H1 (cell line): ENCODE data around the gene VPS54. TPM values are rescaled to one million over a fixed set of nuclear protein-coding genes. Genes with fewer than 3 reads are reported as not detected.
A peak's percentile ranks its signal among the peaks of the same experiment; 100 is the strongest.

Experiments used
- CTCF ChIA-PET: fragments of 300-600 bp; sonication (Branson Sonifier 250); formaldehyde crosslinking; loops from one replicate; lab custom pipeline; 2021; ENCODE audit not compliant: partially characterized antibody; lab: Charles Lee
- POLR2A ChIA-PET: fragments of 300-600 bp; sonication (Branson Sonifier 250); formaldehyde crosslinking; loops from one replicate; lab custom pipeline; 2021; ENCODE audit warnings: inconsistent platforms; ENCODE audit not compliant: partially characterized antibody; lab: Charles Lee
- DNase-seq, 2 experiments: peaks; one replicate each; pipeline versions ENCODE4 v3.0.0 to v3.0.0-alpha.2; 2010 to 2022; ENCODE audit warnings: low spot score in 2 of 2, low read depth in 1 of 2, mixed read lengths in 1 of 2
- FAIRE-seq: peaks from 2 replicates; lab custom pipeline; 2011; peaks lifted over from hg19 to GRCh38; lab: Jason Lieb, UNC
- H2AFZ ChIP-seq: 2 replicates; pipeline ENCODE4 v1.8.1; 2012; ENCODE audit warnings: low read length, inconsistent platforms
- H2AK5ac ChIP-seq: 2 replicates; pipeline ENCODE4 v1.6.1; 2013; ENCODE audit warnings: low read depth, low read length
- H2BK120ac ChIP-seq: replicated peaks from 2 replicates; pipeline ENCODE3; 2013; ENCODE audit warnings: low read depth, low read length, inconsistent platforms
- H2BK12ac ChIP-seq: 2 replicates; pipeline ENCODE4 v1.6.1; 2013; ENCODE audit warnings: low read depth, low read length
- H2BK15ac ChIP-seq: 2 replicates; pipeline ENCODE4 v1.6.1; 2013; ENCODE audit warnings: low read length
- H2BK20ac ChIP-seq: 2 replicates; pipeline ENCODE4 v1.6.1; 2013; ENCODE audit warnings: low read length
- H2BK5ac ChIP-seq: 2 replicates; pipeline ENCODE4 v1.6.1; 2013; ENCODE audit warnings: low read depth, low read length
- H3K14ac ChIP-seq: 2 replicates; pipeline ENCODE4 v1.6.1; 2013; ENCODE audit warnings: inconsistent platforms; ENCODE audit not compliant: insufficient read length
- H3K18ac ChIP-seq: 2 replicates; pipeline ENCODE4 v1.6.1; 2013; ENCODE audit warnings: low read length; ENCODE audit errors: extremely low read depth
- H3K23ac ChIP-seq: 2 replicates; pipeline ENCODE4 v1.6.1; 2013; ENCODE audit warnings: inconsistent platforms; ENCODE audit not compliant: insufficient read length
- H3K23me2 ChIP-seq: 2 replicates; pipeline ENCODE4 v1.6.1; 2013; ENCODE audit warnings: low read depth, low read length
- H3K27ac ChIP-seq: 2 replicates; pipeline ENCODE4 v1.6.1; 2011; ENCODE audit warnings: low read depth, low read length, inconsistent platforms
- H3K27me3 ChIP-seq, 4 experiments: replicated peaks in 1 of 4; 1 replicate in 1 of 4; 2 replicates in 3 of 4; pipeline versions ENCODE4 v1.6.1 to v1.8.1; 2011 to 2013; ENCODE audit warnings: low read length in 3 of 4, mild to moderate bottlenecking in 3 of 4, inconsistent platforms in 2 of 4, mixed read lengths in 2 of 4, moderate library complexity in 1 of 4; ENCODE audit not compliant: control insufficient read depth in 3 of 4, insufficient read depth in 3 of 4; ENCODE audit errors: extremely low read depth in 1 of 4
- H3K36me3 ChIP-seq, 4 experiments: 2 replicates each; pipeline versions ENCODE4 v1.6.1 to v1.8.1; 2011 to 2013; ENCODE audit warnings: mild to moderate bottlenecking in 4 of 4, low read length in 3 of 4, moderate library complexity in 2 of 4, control low read depth in 1 of 4, inconsistent platforms in 1 of 4; ENCODE audit not compliant: insufficient read depth in 4 of 4, control insufficient read depth in 2 of 4
- H3K4ac ChIP-seq: replicated peaks from 2 replicates; pipeline ENCODE3; 2013; ENCODE audit warnings: low read length, low read depth, mixed read lengths, inconsistent platforms; ENCODE audit not compliant: insufficient read length
- H3K4me1 ChIP-seq, 4 experiments: replicated peaks in 1 of 4; 1 replicate in 1 of 4; 2 replicates in 3 of 4; pipeline versions ENCODE4 v1.6.1 to v1.8.1; 2011 to 2013; ENCODE audit warnings: low read length in 3 of 4, inconsistent platforms in 2 of 4, mixed read lengths in 1 of 4; ENCODE audit not compliant: insufficient read depth in 4 of 4, control insufficient read depth in 3 of 4
- H3K4me2 ChIP-seq, 2 experiments: 2 replicates each; pipeline versions ENCODE4 v1.6.1 to v1.8.1; 2011 to 2013; ENCODE audit warnings: low read depth in 2 of 2, low read length in 2 of 2, control low read depth in 1 of 2, inconsistent platforms in 1 of 2, mild to moderate bottlenecking in 1 of 2; ENCODE audit not compliant: insufficient read depth in 1 of 2
- H3K4me3 ChIP-seq, 4 experiments: fragments of 200-600, 300-600 bp in 1 of 4; sonication (generic), shearing (Covaris generic), sonication (Bioruptor Twin) in 1 of 4; 2 replicates each; pipeline versions ENCODE4 v1.5.1 to v1.8.1; 2011 to 2016; ENCODE audit warnings: low read length in 4 of 4, low read depth in 3 of 4, control low read depth in 2 of 4, inconsistent platforms in 2 of 4, mild to moderate bottlenecking in 2 of 4, mixed read lengths in 1 of 4, moderate library complexity in 1 of 4; ENCODE audit not compliant: insufficient read depth in 2 of 4; ENCODE audit errors: extremely low read depth in 1 of 4
- H3K56ac ChIP-seq: replicated peaks from 2 replicates; pipeline ENCODE3; 2013; ENCODE audit warnings: low read depth, mild to moderate bottlenecking, mixed read lengths, low read length, inconsistent platforms; ENCODE audit not compliant: insufficient read length
- H3K79me1 ChIP-seq: 2 replicates; pipeline ENCODE4 v1.6.1; 2013; ENCODE audit warnings: low read depth, low read length, control low read depth
- H3K79me2 ChIP-seq, 2 experiments: 2 replicates each; pipeline versions ENCODE4 v1.6.1 to v1.8.1; 2012 to 2013; ENCODE audit warnings: low read length in 2 of 2, mild to moderate bottlenecking in 2 of 2, inconsistent platforms in 1 of 2; ENCODE audit not compliant: insufficient read depth in 2 of 2, control insufficient read depth in 1 of 2
- H3K9ac ChIP-seq, 4 experiments: replicated peaks in 1 of 4; 1 replicate in 1 of 4; 2 replicates in 3 of 4; pipeline versions ENCODE4 v1.6.1 to v1.8.1; 2011 to 2013; ENCODE audit warnings: low read depth in 3 of 4, low read length in 3 of 4, control low read depth in 2 of 4, mild to moderate bottlenecking in 2 of 4, moderate library complexity in 2 of 4, inconsistent platforms in 1 of 4; ENCODE audit errors: extremely low read depth in 1 of 4
- H3K9me3 ChIP-seq, 2 experiments: 2 replicates each; pipeline versions ENCODE4 v1.6.1 to v1.8.1; 2012 to 2013; ENCODE audit warnings: mild to moderate bottlenecking in 2 of 2, moderate library complexity in 2 of 2, control low read depth in 1 of 2, inconsistent platforms in 1 of 2, low read depth in 1 of 2, low read length in 1 of 2, mixed read lengths in 1 of 2; ENCODE audit not compliant: insufficient read depth in 2 of 2
- H4K20me1 ChIP-seq, 2 experiments: replicated peaks in 1 of 2; 2 replicates each; pipeline versions ENCODE3 to v1.8.1; 2011 to 2013; ENCODE audit warnings: inconsistent platforms in 2 of 2, low read length in 2 of 2, mild to moderate bottlenecking in 1 of 2; ENCODE audit not compliant: insufficient read depth in 2 of 2, control insufficient read depth in 1 of 2
- H4K5ac ChIP-seq: 2 replicates; pipeline ENCODE4 v1.6.1; 2013; ENCODE audit warnings: low read length, low read depth, mixed read lengths, inconsistent platforms; ENCODE audit not compliant: insufficient read length
- H4K8ac ChIP-seq: 2 replicates; pipeline ENCODE4 v1.8.0; 2013; ENCODE audit warnings: mild to moderate bottlenecking, moderate library complexity, low read length, inconsistent platforms; ENCODE audit not compliant: insufficient read depth; ENCODE audit errors: extremely low read depth
- H4K91ac ChIP-seq: replicated peaks from 2 replicates; pipeline ENCODE3; 2013; ENCODE audit warnings: low read length, mixed read lengths, inconsistent platforms; ENCODE audit not compliant: insufficient read length
- CBX8 ChIP-seq: fragments of 300-800, 300-1000 bp; sonication (generic); IDR thresholded peaks from 2 replicates; pipeline ENCODE4 v1.7.1; 2016; ENCODE audit warnings: low read depth, low read length, borderline replicate concordance
- KDM5A ChIP-seq: fragments of 200-600 bp; IDR thresholded peaks from 2 replicates; pipeline ENCODE4 v1.7.1; 2012; ENCODE audit warnings: mild to moderate bottlenecking, low read length, inconsistent platforms, mixed read lengths
- NRF1 ChIP-seq: IDR thresholded peaks from 2 replicates; pipeline ENCODE4 v1.6.1; 2011; ENCODE audit warnings: mild to moderate bottlenecking, low read depth, low read length, improper control_type of control experiment
- POLR2A ChIP-seq, 2 experiments: IDR thresholded peaks; 1 replicate in 1 of 2; 2 replicates in 1 of 2; pipeline ENCODE4 v1.6.1; 2011; ENCODE audit warnings: low read depth in 2 of 2, low read length in 2 of 2, mild to moderate bottlenecking in 2 of 2; ENCODE audit errors: control extremely low read depth in 1 of 2
- POLR2AphosphoS5 ChIP-seq: IDR thresholded peaks from 2 replicates; pipeline ENCODE4 v1.6.1; 2011; ENCODE audit warnings: low read depth, low read length
- RNF2 ChIP-seq: fragments of 200-900, 300-1000 bp; sonication (generic); IDR thresholded peaks from 2 replicates; pipeline ENCODE4 v1.7.1; 2016; ENCODE audit warnings: borderline replicate concordance, low read depth, mild to moderate bottlenecking, antibody characterized with exemption, low read length; ENCODE audit not compliant: poor library complexity, severe bottlenecking; ENCODE audit errors: missing control alignments
- ZNF274 ChIP-seq: IDR thresholded peaks from 2 replicates; pipeline ENCODE4 v1.7.0; 2012; ENCODE audit warnings: low read length, borderline replicate concordance; ENCODE audit errors: extremely low read depth
- WGBS, 2 experiments: shearing (Covaris generic) in 1 of 2; methylation state at CpG; one replicate each; pipeline versions ENCODE4 v1.1.6 to v1.1.7; 2013 to 2015; ENCODE audit warnings: low lambda C conversion rate in 2 of 2, mixed read lengths in 2 of 2, inconsistent platforms in 1 of 2, low coverage in 1 of 2, missing lambda C conversion rate in 1 of 2; ENCODE audit not compliant: insufficient replicate concordance in 2 of 2, insufficient coverage in 1 of 2, insufficient read length in 1 of 2; ENCODE audit errors: extremely low coverage in 1 of 2, missing lambda C conversion rate in 1 of 2; 5-methylcytosine and 5-hydroxymethylcytosine counted together
- polyA plus RNA-seq, 7 experiments: library from polyadenylated mRNA; depleted of rRNA in 3 of 7; stranded (reverse) in 5 of 7; unstranded in 2 of 7; fragments of >200 nt in 5 of 7; fragments of 200-250 nt in 2 of 7; gene quantifications; 1 replicate in 5 of 7; 2 replicates in 1 of 7; 4 replicates in 1 of 7; pipeline versions ENCODE4 v1.2.1 to v1.2.3, GENCODE V29; 2011 to 2013; ENCODE audit warnings: missing spikeins in 2 of 7, mixed read lengths in 2 of 7
- total RNA-seq: library from RNA; stranded (reverse); fragmentation: NEBNext Ultra II Directional; extraction: Animal tissue kit (Norgen Biotek cat#: 25700); gene quantifications from 2 replicates; pipeline ENCODE4 v1.2.1, GENCODE V29; 2021
- TF ChIP-seq, protein P1 (sequence below): IDR thresholded peaks from 2 replicates; pipeline ENCODE4 v1.6.1; 2012; ENCODE audit warnings: inconsistent platforms

VPS54 gene
- total and polyA plus RNA-seq, 2 of the 8 experiments (the other 6 are each of a cell fraction or from before 2014, with no cell fraction given): 3.6 to 13.2 TPM

DNA sequence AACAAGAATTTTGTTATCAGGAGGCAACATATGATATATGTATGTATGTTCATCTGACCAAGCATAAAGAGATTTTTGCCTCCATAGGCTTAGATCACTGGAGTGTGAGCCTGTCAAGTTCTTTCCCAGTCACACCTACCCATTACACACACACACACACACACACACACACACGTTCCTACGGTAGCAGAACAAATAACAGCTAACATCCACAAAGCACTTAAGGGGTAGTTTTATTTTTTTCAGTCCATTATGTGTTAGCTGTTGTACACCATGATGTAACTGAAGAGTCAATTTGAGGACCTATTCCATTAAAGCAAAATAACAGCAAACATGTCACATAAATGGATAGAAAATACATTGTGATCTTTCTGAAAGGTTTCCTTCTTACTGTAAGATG, 138.0 kb downstream of the VPS54 start:
- H2AK5ac ChIP-seq: no peak overlapping the region
- H2AFZ ChIP-seq: no peak overlapping the region
- H2BK15ac ChIP-seq: no peak overlapping the region
- peaks cover 22 to 93% (median 62%) of the 10 kb centered on the region in 4 experiments for H3K36me3 ChIP-seq
- H3K23me2 ChIP-seq: no peaks in the 10 kb centered on the region
- no peak overlapping the region for H2BK5ac ChIP-seq
- no peak overlapping the region for H2BK120ac ChIP-seq
- no peak overlapping the region for H4K91ac ChIP-seq
- H3K4me2 ChIP-seq: no peak overlapping the region
- H3K9me3 ChIP-seq: no peaks in the 10 kb centered on the region
- no peak overlapping the region for H3K56ac ChIP-seq
- peaks cover 12 to 16% of the 10 kb centered on the region in 2 experiments for H4K20me1 ChIP-seq
- POLR2A ChIA-PET: interaction anchor here (0.7 to 1.8 kb wide), 4 partner anchors 15 to 117 kb away, joined by 3 to 6 read pairs (median 4); partner anchors contain the start of gene UGP2
- H3K14ac ChIP-seq: no peak overlapping the region
- no peak overlapping the region for H3K18ac ChIP-seq
- no peak overlapping the region for H3K4me3 ChIP-seq
- no peak overlapping the region for H2BK20ac ChIP-seq
- TF ChIP-seq KDM5A: no peak
- peak; percentile 56; the same call in 1 of the 2 replicates for TF ChIP-seq POLR2AphosphoS5
- TF ChIP-seq POLR2A (IDR thresholded peaks at IDR 0.05; ENCODE audit: control extremely low read depth in 1 of 2, low read depth in 2 of 2, low read length in 2 of 2): peak in 1 of 2 experiments; percentile 0; a peak in 1 of 3 replicates
- no peak for TF ChIP-seq ZNF274
- no peak for TF ChIP-seq NRF1
- TF ChIP-seq CBX8: no peak
- TF ChIP-seq, protein P1, sequence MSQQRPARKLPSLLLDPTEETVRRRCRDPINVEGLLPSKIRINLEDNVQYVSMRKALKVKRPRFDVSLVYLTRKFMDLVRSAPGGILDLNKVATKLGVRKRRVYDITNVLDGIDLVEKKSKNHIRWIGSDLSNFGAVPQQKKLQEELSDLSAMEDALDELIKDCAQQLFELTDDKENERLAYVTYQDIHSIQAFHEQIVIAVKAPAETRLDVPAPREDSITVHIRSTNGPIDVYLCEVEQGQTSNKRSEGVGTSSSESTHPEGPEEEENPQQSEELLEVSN: no peak
- no peak for TF ChIP-seq RNF2
- H3K79me2 ChIP-seq: peaks cover 0 to 74% of the 10 kb centered on the region in 2 experiments; a peak in 2 of 4 replicates
- peaks cover 2% of the 10 kb centered on the region; the same call in 1 of the 2 replicates for H3K79me1 ChIP-seq
- H3K27ac ChIP-seq: 0 out of 2 replicates have a peak overlapping the region, but pooled peaks have one; percentile 9
- WGBS, 2 experiments: 86% methylated on average over 2 of the region's 2 CpGs; no CpG with 5 or more reads in 1 of the 2 experiments
- no peak overlapping the region for H2BK12ac ChIP-seq
- DNase-seq (no peak), FAIRE-seq (no peak)
- H3K27me3 ChIP-seq: no peaks in the 10 kb centered on the region
- H4K5ac ChIP-seq: no peak overlapping the region
- H4K8ac ChIP-seq: no peak overlapping the region
- H3K4ac ChIP-seq: no peak overlapping the region
- H3K23ac ChIP-seq: no peak overlapping the region
- H3K4me1 ChIP-seq: peaks cover 0 to 7% (median 6%) of the 10 kb centered on the region in 4 experiments; a peak in 6 of 7 replicates
- CTCF ChIA-PET: interaction anchor here (0.9 to 1.1 kb wide), 2 partner anchors 20 to 182 kb away, joined by 3 to 4 read pairs; no protein-coding TSS in a partner anchor
- no peak overlapping the region for H3K9ac ChIP-seq
